ENCODE measurements around the gene TFE3.

TFE3 gene

DNA sequence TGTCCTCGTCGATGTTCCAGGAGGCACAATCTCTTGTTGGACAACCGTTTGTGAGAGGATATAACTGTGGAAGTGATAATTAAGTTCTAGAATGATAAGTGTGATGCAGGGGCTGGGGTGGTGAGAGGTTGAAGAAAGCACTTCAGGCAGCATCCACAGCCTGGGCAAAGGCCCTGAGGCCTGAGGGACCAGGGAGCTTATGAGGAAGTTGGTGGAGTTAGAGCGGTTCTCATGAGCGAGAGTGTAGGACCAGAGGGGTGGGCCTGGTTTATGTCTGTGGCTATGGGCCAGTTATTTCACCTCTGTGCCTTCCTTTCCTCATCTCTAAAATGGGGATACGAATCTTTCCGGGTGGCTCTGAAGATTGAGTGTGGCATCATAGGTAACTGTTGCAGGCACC, 18.3 kb upstream of the TFE3 start:
- no peak for DNase-seq (ENCODE audit: low read depth, low spot score)

GRCh38 chrX:49060914-49061313, 17.8 kb upstream of the TFE3 start:
- DNase-seq (ENCODE audit: low read depth, low spot score) = no peak

DNA sequence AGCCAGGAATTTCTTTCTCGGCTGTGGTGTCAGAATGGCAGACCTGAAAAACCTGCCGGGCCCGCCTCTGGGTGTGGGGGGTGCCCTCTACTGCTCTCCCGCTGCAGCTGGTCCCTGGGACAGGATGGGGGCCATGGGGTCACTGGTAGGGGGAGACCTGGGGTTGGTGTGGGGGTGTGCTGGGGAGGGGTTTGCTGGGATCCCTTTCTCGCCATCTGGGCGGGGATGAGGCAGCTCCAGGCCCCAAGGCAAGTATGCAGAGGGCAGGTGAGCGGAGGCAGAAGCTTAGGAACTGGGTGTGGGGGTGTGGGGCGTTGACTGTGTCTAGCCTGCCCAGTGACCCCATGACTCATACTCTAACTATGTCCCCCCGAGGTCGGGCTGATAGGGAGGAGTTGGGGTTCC, 16.5 kb upstream of the TFE3 start:
- no peak for DNase-seq (ENCODE audit: low read depth, low spot score)

DNA sequence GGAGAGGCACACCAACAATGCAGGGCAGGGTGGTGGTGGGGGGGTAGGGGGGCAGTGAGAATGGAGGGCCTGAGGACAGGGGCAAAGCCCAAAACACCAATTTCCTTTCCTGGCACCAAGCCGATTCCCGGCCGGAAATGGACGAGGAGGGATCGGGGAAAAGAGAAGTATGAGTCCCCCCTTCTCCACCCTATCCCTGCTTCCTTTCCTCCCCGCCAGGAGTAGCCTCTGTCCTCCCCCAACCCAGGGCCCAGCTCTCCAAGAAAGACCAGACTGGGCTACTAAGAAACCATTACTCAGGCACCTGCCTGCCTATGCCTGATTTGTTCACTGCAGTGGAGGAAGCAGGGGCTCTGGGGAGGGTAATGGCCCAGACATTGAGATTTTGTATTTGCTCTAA, 16.0 kb upstream of the TFE3 start:
- no peak for DNase-seq (ENCODE audit: low read depth, low spot score)

GRCh38 chrX:49058794-49059193, 15.6 kb upstream of the TFE3 start, which contains the start of gene CCDC120:
TSS of gene CCDC120 (plus strand) at chrX:49058999. CDS start at chrX:49062042, 3,043 bp downstream.
- no peak for DNase-seq (ENCODE audit: low read depth, low spot score)

- DNase-seq (ENCODE audit: low read depth, low spot score) = no peak
Measured at GRCh38 chrX:49054073-49054762, 11.1 kb upstream of the TFE3 start.

DNA sequence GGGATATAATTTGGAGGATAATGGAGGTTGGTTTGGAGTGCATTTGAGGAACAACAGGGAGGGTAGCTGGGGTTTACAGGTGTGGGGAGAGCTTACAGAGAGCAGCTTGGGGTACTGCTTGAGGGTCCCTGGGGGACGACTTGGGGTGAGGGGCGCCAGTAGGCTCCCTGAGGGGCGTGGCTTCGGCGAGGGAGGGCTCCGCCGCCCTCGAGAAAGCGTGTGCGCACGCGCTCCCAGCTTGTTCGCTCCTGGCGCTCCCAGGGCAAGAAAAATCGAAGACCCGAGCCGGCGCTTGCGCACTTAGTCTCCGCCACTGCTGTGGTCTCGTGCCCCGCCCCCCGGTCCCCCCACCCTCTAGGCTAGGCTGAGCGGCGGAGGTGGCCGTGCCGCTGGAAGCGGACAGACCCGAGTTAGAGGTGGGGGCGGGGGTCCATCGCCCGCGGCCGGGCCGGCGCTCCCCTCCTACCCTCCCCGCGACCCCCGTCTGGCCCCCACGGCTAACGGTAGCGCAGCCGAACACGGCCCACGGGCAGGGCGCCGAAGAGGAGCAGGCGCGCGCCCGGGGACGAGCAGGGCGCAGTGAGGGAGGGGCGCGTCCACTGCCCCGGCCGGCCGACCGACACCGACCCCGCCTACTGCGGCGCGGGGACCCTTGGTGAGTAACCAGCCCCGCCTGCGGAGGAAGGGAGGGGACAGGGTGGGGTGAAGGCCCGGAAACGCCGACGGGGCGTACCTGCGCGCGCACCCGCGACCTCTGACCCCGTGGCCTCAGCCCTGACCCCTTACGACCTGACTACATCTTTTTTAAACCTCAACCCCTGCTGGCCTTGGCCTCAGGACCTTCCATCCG, 10.3 kb upstream of the TFE3 start:
- no peak for DNase-seq (ENCODE audit: low read depth, low spot score)

DNA sequence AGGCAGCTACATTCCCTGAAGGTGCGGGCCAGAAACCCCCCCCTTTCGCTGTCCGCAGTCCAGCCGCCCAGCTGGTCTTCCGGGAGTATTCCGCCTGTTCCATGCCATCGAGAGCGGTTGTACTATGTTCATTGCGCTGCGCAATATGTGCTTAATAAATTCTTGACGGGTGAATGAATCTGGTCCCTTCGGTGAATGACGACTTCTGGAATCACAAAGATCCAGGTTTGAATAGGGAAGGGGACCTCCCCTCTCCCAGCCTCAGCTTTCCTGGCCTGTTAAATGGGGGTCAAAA, 777 bp upstream of the TFE3 start:
- no peak for DNase-seq (ENCODE audit: low read depth, low spot score)

- DNase-seq (ENCODE audit: low read depth, low spot score) = no peak
Measured at GRCh38 chrX:49042581-49043219, 457 bp downstream of the TFE3 start.

DNA sequence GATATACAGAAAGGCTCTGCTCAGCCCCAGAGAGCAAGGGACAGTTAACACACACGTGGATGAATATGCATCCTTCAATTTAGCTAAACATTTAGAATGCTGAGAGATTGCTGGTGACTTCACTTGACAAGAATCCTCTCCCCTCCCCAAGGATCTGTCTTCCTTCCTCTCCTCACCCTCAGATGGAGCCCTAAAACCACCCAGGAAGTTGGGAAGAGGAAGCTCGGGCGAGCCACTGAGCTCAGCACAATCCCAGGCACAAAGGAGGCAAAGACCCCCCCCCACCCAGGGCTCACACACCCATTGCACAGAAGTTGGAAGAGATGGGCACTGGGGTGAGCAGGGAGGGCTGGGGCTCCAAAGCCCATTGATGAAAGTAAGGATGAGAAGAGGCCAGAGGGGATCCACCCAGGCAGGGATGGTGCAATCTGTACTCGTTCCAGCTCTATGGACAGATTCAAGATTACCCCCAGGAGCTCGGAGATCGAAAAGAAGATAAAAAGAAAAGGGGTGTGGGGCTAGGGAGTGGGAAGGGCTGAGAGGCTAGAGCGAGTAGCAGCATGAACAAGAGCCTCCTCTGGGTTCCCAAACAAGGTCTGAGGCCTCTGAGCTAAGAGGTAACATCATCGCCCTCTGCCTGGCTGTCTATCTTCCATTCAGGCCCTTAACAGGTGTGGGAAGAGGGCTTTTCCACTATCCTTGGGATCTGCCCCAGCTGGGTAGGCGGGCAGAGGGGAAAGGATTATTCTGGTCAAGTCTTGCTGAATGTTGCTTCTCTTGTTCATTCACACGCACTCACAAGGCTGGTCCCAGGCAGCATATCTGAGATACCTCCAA, 1.2 kb downstream of the TFE3 start:
- no peak for DNase-seq (ENCODE audit: low read depth, low spot score)

GRCh38 chrX:49040376-49040955, 2.7 kb downstream of the TFE3 start:
- DNase-seq (ENCODE audit: low read depth, low spot score) = no peak

- DNase-seq (ENCODE audit: low read depth, low spot score) = peak; percentile 90
Measured at GRCh38 chrX:49039598-49040375, 3.4 kb downstream of the TFE3 start.

DNA sequence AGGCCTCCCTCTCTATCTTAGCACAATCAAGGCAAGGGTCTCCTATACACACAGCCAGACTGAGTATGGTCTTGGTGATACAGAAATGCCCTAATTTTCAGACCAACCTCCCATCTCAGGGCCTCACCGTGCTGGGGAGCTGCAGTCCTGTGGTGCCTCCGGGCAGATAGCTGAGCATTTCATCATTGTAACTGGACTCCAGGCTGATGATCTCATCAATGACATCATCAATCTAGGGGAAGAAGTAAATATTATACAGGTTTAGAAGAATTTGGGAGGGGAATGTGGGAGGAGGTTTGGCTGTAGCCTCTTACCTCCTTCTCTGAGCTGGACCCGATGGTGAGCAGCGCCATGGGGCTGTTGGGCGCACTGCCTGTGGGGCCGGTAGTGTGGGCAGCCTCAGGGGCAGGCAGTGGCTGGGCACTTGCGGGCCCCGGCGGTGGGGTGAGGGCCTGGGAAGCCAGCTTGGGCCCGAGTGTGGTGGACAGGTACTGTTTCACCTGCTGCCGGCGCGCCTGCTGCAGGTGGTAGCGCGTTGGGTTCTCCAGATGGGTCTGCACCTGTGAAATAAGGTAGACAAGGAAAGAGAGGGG, 5.2 kb downstream of the TFE3 start:
- DNase-seq (ENCODE audit: low read depth, low spot score) = no peak

GRCh38 chrX:49030283-49030682, 12.9 kb downstream of the TFE3 start:
- DNase-seq (ENCODE audit: low read depth, low spot score) = no peak

- DNase-seq (ENCODE audit: low read depth, low spot score) = no peak
Measured at GRCh38 chrX:49029876-49030275, 13.3 kb downstream of the TFE3 start.

DNA sequence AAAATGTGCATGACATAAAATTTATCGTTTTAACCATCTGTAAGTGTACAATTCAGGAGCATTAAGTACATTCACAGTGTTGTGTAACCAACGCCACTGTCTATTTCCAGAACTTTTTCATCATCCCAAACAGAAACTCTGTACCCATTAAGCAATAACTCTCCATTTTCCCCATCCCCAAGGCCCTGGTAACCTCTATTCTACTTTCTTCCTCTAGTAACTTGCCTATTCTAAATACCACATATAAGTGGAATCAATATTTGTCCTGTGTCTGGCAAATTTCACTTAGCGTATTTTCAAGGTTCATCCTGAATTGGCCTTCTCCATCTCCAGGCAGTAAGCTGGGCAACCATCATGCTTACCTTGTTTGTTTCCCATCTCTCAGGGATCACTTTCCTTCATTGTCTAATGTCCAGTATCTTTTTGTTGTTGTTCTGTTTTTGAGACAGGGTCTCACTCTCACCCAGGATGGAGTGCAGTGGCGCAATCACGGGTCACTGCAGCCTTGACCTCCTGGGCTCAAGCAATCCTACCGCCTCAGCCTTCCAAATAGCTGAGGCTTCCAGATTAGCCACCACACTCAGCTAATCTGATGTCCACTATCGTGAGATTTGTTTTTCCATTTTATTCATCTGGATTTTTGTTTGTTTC, 23.4 kb downstream of the TFE3 start:
- no peak for DNase-seq (ENCODE audit: low read depth, low spot score)

DNA sequence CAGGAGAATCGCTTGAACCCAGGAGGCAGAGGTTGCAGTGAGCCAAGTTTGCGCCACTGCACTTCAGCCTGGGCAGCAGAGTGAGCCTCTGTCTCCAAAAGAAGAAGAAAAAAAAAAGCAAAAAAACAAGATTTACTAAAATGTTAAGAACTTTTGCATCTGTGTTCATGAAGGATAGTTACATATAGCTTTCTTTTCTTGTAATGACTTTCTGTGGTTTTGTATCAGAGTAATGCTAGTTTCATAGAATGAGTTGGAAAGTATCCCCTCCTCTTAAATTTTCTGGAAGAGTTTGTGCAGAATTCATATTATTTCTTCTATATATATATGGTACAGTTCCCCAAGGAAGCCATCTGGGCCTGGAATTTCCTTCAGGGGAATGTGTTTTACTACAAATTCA, 24.1 kb downstream of the TFE3 start:
- DNase-seq (ENCODE audit: low read depth, low spot score) = no peak

GRCh38 chrX:49003696-49004095, 39.5 kb downstream of the TFE3 start:
- no peak for DNase-seq (ENCODE audit: low read depth, low spot score)

DNA sequence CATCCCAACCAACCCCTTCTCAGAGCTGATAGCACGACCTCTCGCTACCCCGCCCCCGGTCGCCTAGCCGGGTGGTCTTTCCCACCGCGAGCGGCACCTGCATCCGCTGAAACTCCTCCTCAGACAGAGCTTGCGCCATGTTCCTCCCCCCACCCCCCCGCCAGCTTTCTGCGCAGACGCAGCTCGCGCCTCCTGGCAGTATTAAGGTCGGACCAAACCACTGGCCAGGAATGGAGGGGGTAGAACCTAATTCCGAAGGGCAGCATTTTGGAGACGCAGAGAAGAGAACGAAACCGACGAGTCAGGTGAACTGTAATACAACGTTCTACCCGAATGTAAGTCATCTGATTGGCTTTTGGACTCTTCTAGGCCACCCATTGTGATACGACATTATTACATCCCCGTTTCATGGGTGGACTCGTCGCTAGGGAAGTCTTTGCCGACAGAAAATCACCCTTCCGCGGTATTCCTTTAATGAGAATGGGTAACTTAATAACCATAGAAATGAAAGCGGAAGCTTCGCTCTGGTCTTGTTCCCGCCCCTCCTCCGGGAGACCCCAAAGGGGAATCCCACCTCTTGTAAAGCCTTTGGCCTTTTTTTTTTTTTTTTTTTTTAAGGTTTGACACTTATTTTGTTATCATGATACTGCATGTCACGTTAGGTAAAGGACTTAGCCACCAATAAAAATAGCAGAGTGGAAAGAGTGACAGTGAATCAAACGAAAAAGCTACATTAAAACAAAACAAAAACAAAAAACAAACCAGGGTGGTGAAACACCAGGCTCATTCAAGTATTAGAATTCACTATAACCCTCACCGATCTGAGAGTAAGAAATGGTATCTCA, 40.8 kb downstream of the TFE3 start, which contains the start of gene GRIPAP1:
GRIPAP1 (minus strand) TSS at position 174 of the 845 bp plus-strand sequence; CDS start at position 139, 35 bp downstream.
- peak; percentile 38 for DNase-seq (ENCODE audit: low read depth, low spot score)
